H1 (cell line): ENCODE results near the gene OOSP3. TPM values are rescaled to one million over a fixed set of nuclear protein-coding genes. Genes with fewer than 3 reads are reported as not detected.

Experiments
- CTCF ChIA-PET: fragments of 300-600 bp; sonication (Branson Sonifier 250); formaldehyde crosslinking; loops from one replicate; lab custom pipeline; 2021; ENCODE audit not compliant: partially characterized antibody; lab: Charles Lee
- POLR2A ChIA-PET: fragments of 300-600 bp; sonication (Branson Sonifier 250); formaldehyde crosslinking; loops from one replicate; lab custom pipeline; 2021; ENCODE audit warnings: inconsistent platforms; ENCODE audit not compliant: partially characterized antibody; lab: Charles Lee
- DNase-seq, 2 experiments: peaks; one replicate each; pipeline versions ENCODE4 v3.0.0 to v3.0.0-alpha.2; 2010 to 2022; ENCODE audit warnings: low spot score in 2 of 2, low read depth in 1 of 2, mixed read lengths in 1 of 2
- FAIRE-seq: peaks from 2 replicates; lab custom pipeline; 2011; peaks lifted over from hg19 to GRCh38; lab: Jason Lieb, UNC
- H2AFZ ChIP-seq: 2 replicates; pipeline ENCODE4 v1.8.1; 2012; ENCODE audit warnings: low read length, inconsistent platforms
- H2AK5ac ChIP-seq: 2 replicates; pipeline ENCODE4 v1.6.1; 2013; ENCODE audit warnings: low read depth, low read length
- H2BK120ac ChIP-seq: replicated peaks from 2 replicates; pipeline ENCODE3; 2013; ENCODE audit warnings: low read depth, low read length, inconsistent platforms
- H2BK12ac ChIP-seq: 2 replicates; pipeline ENCODE4 v1.6.1; 2013; ENCODE audit warnings: low read depth, low read length
- H2BK15ac ChIP-seq: 2 replicates; pipeline ENCODE4 v1.6.1; 2013; ENCODE audit warnings: low read length
- H2BK20ac ChIP-seq: 2 replicates; pipeline ENCODE4 v1.6.1; 2013; ENCODE audit warnings: low read length
- H2BK5ac ChIP-seq: 2 replicates; pipeline ENCODE4 v1.6.1; 2013; ENCODE audit warnings: low read depth, low read length
- H3K14ac ChIP-seq: 2 replicates; pipeline ENCODE4 v1.6.1; 2013; ENCODE audit warnings: inconsistent platforms; ENCODE audit not compliant: insufficient read length
- H3K18ac ChIP-seq: 2 replicates; pipeline ENCODE4 v1.6.1; 2013; ENCODE audit warnings: low read length; ENCODE audit errors: extremely low read depth
- H3K23ac ChIP-seq: 2 replicates; pipeline ENCODE4 v1.6.1; 2013; ENCODE audit warnings: inconsistent platforms; ENCODE audit not compliant: insufficient read length
- H3K23me2 ChIP-seq: 2 replicates; pipeline ENCODE4 v1.6.1; 2013; ENCODE audit warnings: low read depth, low read length
- H3K27ac ChIP-seq: 2 replicates; pipeline ENCODE4 v1.6.1; 2011; ENCODE audit warnings: low read depth, low read length, inconsistent platforms
- H3K27me3 ChIP-seq, 4 experiments: replicated peaks in 1 of 4; 1 replicate in 1 of 4; 2 replicates in 3 of 4; pipeline versions ENCODE4 v1.6.1 to v1.8.1; 2011 to 2013; ENCODE audit warnings: low read length in 3 of 4, mild to moderate bottlenecking in 3 of 4, inconsistent platforms in 2 of 4, mixed read lengths in 2 of 4, moderate library complexity in 1 of 4; ENCODE audit not compliant: control insufficient read depth in 3 of 4, insufficient read depth in 3 of 4; ENCODE audit errors: extremely low read depth in 1 of 4
- H3K36me3 ChIP-seq, 4 experiments: 2 replicates each; pipeline versions ENCODE4 v1.6.1 to v1.8.1; 2011 to 2013; ENCODE audit warnings: mild to moderate bottlenecking in 4 of 4, low read length in 3 of 4, moderate library complexity in 2 of 4, control low read depth in 1 of 4, inconsistent platforms in 1 of 4; ENCODE audit not compliant: insufficient read depth in 4 of 4, control insufficient read depth in 2 of 4
- H3K4ac ChIP-seq: replicated peaks from 2 replicates; pipeline ENCODE3; 2013; ENCODE audit warnings: low read length, low read depth, mixed read lengths, inconsistent platforms; ENCODE audit not compliant: insufficient read length
- H3K4me1 ChIP-seq, 4 experiments: replicated peaks in 1 of 4; 1 replicate in 1 of 4; 2 replicates in 3 of 4; pipeline versions ENCODE4 v1.6.1 to v1.8.1; 2011 to 2013; ENCODE audit warnings: low read length in 3 of 4, inconsistent platforms in 2 of 4, mixed read lengths in 1 of 4; ENCODE audit not compliant: insufficient read depth in 4 of 4, control insufficient read depth in 3 of 4
- H3K4me2 ChIP-seq, 2 experiments: 2 replicates each; pipeline versions ENCODE4 v1.6.1 to v1.8.1; 2011 to 2013; ENCODE audit warnings: low read depth in 2 of 2, low read length in 2 of 2, control low read depth in 1 of 2, inconsistent platforms in 1 of 2, mild to moderate bottlenecking in 1 of 2; ENCODE audit not compliant: insufficient read depth in 1 of 2
- H3K4me3 ChIP-seq, 4 experiments: fragments of 200-600, 300-600 bp in 1 of 4; sonication (generic), shearing (Covaris generic), sonication (Bioruptor Twin) in 1 of 4; 2 replicates each; pipeline versions ENCODE4 v1.5.1 to v1.8.1; 2011 to 2016; ENCODE audit warnings: low read length in 4 of 4, low read depth in 3 of 4, control low read depth in 2 of 4, inconsistent platforms in 2 of 4, mild to moderate bottlenecking in 2 of 4, mixed read lengths in 1 of 4, moderate library complexity in 1 of 4; ENCODE audit not compliant: insufficient read depth in 2 of 4; ENCODE audit errors: extremely low read depth in 1 of 4
- H3K56ac ChIP-seq: replicated peaks from 2 replicates; pipeline ENCODE3; 2013; ENCODE audit warnings: low read depth, mild to moderate bottlenecking, mixed read lengths, low read length, inconsistent platforms; ENCODE audit not compliant: insufficient read length
- H3K79me1 ChIP-seq: 2 replicates; pipeline ENCODE4 v1.6.1; 2013; ENCODE audit warnings: low read depth, low read length, control low read depth
- H3K79me2 ChIP-seq, 2 experiments: 2 replicates each; pipeline versions ENCODE4 v1.6.1 to v1.8.1; 2012 to 2013; ENCODE audit warnings: low read length in 2 of 2, mild to moderate bottlenecking in 2 of 2, inconsistent platforms in 1 of 2; ENCODE audit not compliant: insufficient read depth in 2 of 2, control insufficient read depth in 1 of 2
- H3K9ac ChIP-seq, 4 experiments: replicated peaks in 1 of 4; 1 replicate in 1 of 4; 2 replicates in 3 of 4; pipeline versions ENCODE4 v1.6.1 to v1.8.1; 2011 to 2013; ENCODE audit warnings: low read depth in 3 of 4, low read length in 3 of 4, control low read depth in 2 of 4, mild to moderate bottlenecking in 2 of 4, moderate library complexity in 2 of 4, inconsistent platforms in 1 of 4; ENCODE audit errors: extremely low read depth in 1 of 4
- H3K9me3 ChIP-seq, 2 experiments: 2 replicates each; pipeline versions ENCODE4 v1.6.1 to v1.8.1; 2012 to 2013; ENCODE audit warnings: mild to moderate bottlenecking in 2 of 2, moderate library complexity in 2 of 2, control low read depth in 1 of 2, inconsistent platforms in 1 of 2, low read depth in 1 of 2, low read length in 1 of 2, mixed read lengths in 1 of 2; ENCODE audit not compliant: insufficient read depth in 2 of 2
- H4K20me1 ChIP-seq, 2 experiments: replicated peaks in 1 of 2; 2 replicates each; pipeline versions ENCODE3 to v1.8.1; 2011 to 2013; ENCODE audit warnings: inconsistent platforms in 2 of 2, low read length in 2 of 2, mild to moderate bottlenecking in 1 of 2; ENCODE audit not compliant: insufficient read depth in 2 of 2, control insufficient read depth in 1 of 2
- H4K5ac ChIP-seq: 2 replicates; pipeline ENCODE4 v1.6.1; 2013; ENCODE audit warnings: low read length, low read depth, mixed read lengths, inconsistent platforms; ENCODE audit not compliant: insufficient read length
- H4K8ac ChIP-seq: 2 replicates; pipeline ENCODE4 v1.8.0; 2013; ENCODE audit warnings: mild to moderate bottlenecking, moderate library complexity, low read length, inconsistent platforms; ENCODE audit not compliant: insufficient read depth; ENCODE audit errors: extremely low read depth
- H4K91ac ChIP-seq: replicated peaks from 2 replicates; pipeline ENCODE3; 2013; ENCODE audit warnings: low read length, mixed read lengths, inconsistent platforms; ENCODE audit not compliant: insufficient read length
- CBX5 ChIP-seq: fragments of 300-800, 300-1000 bp; sonication (generic); IDR thresholded peaks from 2 replicates; pipeline ENCODE4 v1.7.1; 2016; ENCODE audit warnings: antibody characterized with exemption, low read length, low read depth
- CBX8 ChIP-seq: fragments of 300-800, 300-1000 bp; sonication (generic); IDR thresholded peaks from 2 replicates; pipeline ENCODE4 v1.7.1; 2016; ENCODE audit warnings: low read depth, low read length, borderline replicate concordance
- HDAC6 ChIP-seq: IDR thresholded peaks from one replicate; pipeline ENCODE4 v1.7.1; 2012; ENCODE audit warnings: low read depth, mild to moderate bottlenecking, inconsistent platforms, low read length, moderate library complexity
- KDM1A ChIP-seq: fragments of 200-600, 300-600 bp; sonication (generic); IDR thresholded peaks from 2 replicates; pipeline ENCODE4 v1.7.1; 2016; ENCODE audit warnings: mild to moderate bottlenecking, low read length, borderline replicate concordance
- POLR2AphosphoS5 ChIP-seq: IDR thresholded peaks from 2 replicates; pipeline ENCODE4 v1.6.1; 2011; ENCODE audit warnings: low read depth, low read length
- RNF2 ChIP-seq: fragments of 200-900, 300-1000 bp; sonication (generic); IDR thresholded peaks from 2 replicates; pipeline ENCODE4 v1.7.1; 2016; ENCODE audit warnings: borderline replicate concordance, low read depth, mild to moderate bottlenecking, antibody characterized with exemption, low read length; ENCODE audit not compliant: poor library complexity, severe bottlenecking; ENCODE audit errors: missing control alignments
- SAP30 ChIP-seq: fragments of 300-600 bp; sonication (generic); IDR thresholded peaks from 2 replicates; pipeline ENCODE4 v1.7.1; 2012; ENCODE audit warnings: low read length, moderate library complexity, mild to moderate bottlenecking, inconsistent platforms; ENCODE audit not compliant: insufficient read depth, insufficient replicate concordance
- SRF ChIP-seq: IDR thresholded peaks from 2 replicates; pipeline ENCODE4 v1.6.1; 2011; ENCODE audit warnings: mild to moderate bottlenecking, low read depth, low read length, moderate library complexity
- TBP ChIP-seq: IDR thresholded peaks from 2 replicates; pipeline ENCODE4 v1.6.1; 2011; ENCODE audit warnings: low read depth, low read length, improper control_type of control experiment
- whole genome bisulfite sequencing, 2 experiments: shearing (Covaris generic) in 1 of 2; methylation state at CpG; one replicate each; pipeline versions ENCODE4 v1.1.6 to v1.1.7; 2013 to 2015; ENCODE audit warnings: low lambda C conversion rate in 2 of 2, mixed read lengths in 2 of 2, inconsistent platforms in 1 of 2, low coverage in 1 of 2, missing lambda C conversion rate in 1 of 2; ENCODE audit not compliant: insufficient replicate concordance in 2 of 2, insufficient coverage in 1 of 2, insufficient read length in 1 of 2; ENCODE audit errors: extremely low coverage in 1 of 2, missing lambda C conversion rate in 1 of 2; 5-methylcytosine and 5-hydroxymethylcytosine counted together
- polyA plus RNA-seq, 7 experiments: library from polyadenylated mRNA; depleted of rRNA in 3 of 7; stranded (reverse) in 5 of 7; unstranded in 2 of 7; fragments of >200 nt in 5 of 7; fragments of 200-250 nt in 2 of 7; gene quantifications; 1 replicate in 5 of 7; 2 replicates in 1 of 7; 4 replicates in 1 of 7; pipeline versions ENCODE4 v1.2.1 to v1.2.3, GENCODE V29; 2011 to 2013; ENCODE audit warnings: missing spikeins in 2 of 7, mixed read lengths in 2 of 7
- total RNA-seq: library from RNA; stranded (reverse); fragmentation: NEBNext Ultra II Directional; extraction: Animal tissue kit (Norgen Biotek cat#: 25700); gene quantifications from 2 replicates; pipeline ENCODE4 v1.2.1, GENCODE V29; 2021
- TF ChIP-seq, protein P1 (sequence below): IDR thresholded peaks from 2 replicates; pipeline ENCODE4 v1.6.1; 2012; ENCODE audit warnings: low read length, inconsistent platforms
- TF ChIP-seq, protein P2 (sequence below): IDR thresholded peaks from 2 replicates; pipeline ENCODE4 v1.6.1; 2012; ENCODE audit warnings: inconsistent platforms

Gene OOSP3
- total and polyA plus RNA-seq, 2 of the 8 experiments (the other 6 are each of a cell fraction or from before 2014, with no cell fraction given): not detected

DNA sequence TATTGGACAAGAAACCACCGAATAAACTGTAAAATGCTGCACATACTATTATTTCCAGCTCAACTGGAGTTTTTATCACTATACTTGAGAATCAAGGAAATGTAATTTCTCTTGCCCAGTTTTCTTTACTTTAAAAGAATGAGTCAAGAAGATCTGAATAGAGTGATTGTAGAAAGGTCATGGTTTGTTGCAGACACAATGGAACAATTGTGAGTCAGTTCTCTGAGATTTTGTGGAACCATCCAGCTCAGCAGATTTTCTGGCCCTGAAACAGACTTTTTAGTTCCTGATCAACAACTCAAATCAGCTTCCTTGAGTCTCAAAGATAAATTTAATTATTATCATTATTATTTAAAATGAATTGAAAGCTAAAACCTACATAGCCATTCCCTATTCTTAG is 13.6 kb upstream of the OOSP3 start:
- H4K20me1 ChIP-seq: no peaks in the 10 kb centered on the region
- no peak overlapping the region for H2BK120ac ChIP-seq
- POLR2A ChIA-PET: no interaction called here
- no peak overlapping the region for H2BK5ac ChIP-seq
- no peaks in the 10 kb centered on the region for H3K27me3 ChIP-seq
- no peak overlapping the region for H2AK5ac ChIP-seq
- no peak overlapping the region for H3K9ac ChIP-seq
- no peak overlapping the region for H3K4me2 ChIP-seq
- H4K8ac ChIP-seq: no peak overlapping the region
- CTCF ChIA-PET: interaction anchor here (1.4 to 1.6 kb wide), 2 partner anchors 23 to 26 kb away, joined by 4 read pairs; no protein-coding TSS in a partner anchor
- H2BK12ac ChIP-seq: no peak overlapping the region
- no peak overlapping the region for H4K5ac ChIP-seq
- no peak overlapping the region for H3K18ac ChIP-seq
- no peak overlapping the region for H3K27ac ChIP-seq
- no peak overlapping the region for H3K4me3 ChIP-seq
- no peaks in the 10 kb centered on the region for H3K23me2 ChIP-seq
- no peak overlapping the region for H3K4ac ChIP-seq
- no peak overlapping the region for H3K56ac ChIP-seq
- H3K14ac ChIP-seq: no peak overlapping the region
- DNase-seq: no peak
- H3K79me1 ChIP-seq: no peaks in the 10 kb centered on the region
- H2BK20ac ChIP-seq: no peak overlapping the region
- H2AFZ ChIP-seq: no peak overlapping the region
- no peak overlapping the region for H2BK15ac ChIP-seq
- H3K79me2 ChIP-seq: no peaks in the 10 kb centered on the region
- FAIRE-seq: no peak
- H3K9me3 ChIP-seq: no peaks in the 10 kb centered on the region
- no peaks in the 10 kb centered on the region for H3K4me1 ChIP-seq
- no peak overlapping the region for H4K91ac ChIP-seq
- WGBS, 2 experiments: 92% methylated on average over 1 of the region's 1 CpG; no CpG with 5 or more reads in 1 of the 2 experiments
- H3K23ac ChIP-seq: no peak overlapping the region
- no peaks in the 10 kb centered on the region for H3K36me3 ChIP-seq
- TF ChIP-seq, protein P1, sequence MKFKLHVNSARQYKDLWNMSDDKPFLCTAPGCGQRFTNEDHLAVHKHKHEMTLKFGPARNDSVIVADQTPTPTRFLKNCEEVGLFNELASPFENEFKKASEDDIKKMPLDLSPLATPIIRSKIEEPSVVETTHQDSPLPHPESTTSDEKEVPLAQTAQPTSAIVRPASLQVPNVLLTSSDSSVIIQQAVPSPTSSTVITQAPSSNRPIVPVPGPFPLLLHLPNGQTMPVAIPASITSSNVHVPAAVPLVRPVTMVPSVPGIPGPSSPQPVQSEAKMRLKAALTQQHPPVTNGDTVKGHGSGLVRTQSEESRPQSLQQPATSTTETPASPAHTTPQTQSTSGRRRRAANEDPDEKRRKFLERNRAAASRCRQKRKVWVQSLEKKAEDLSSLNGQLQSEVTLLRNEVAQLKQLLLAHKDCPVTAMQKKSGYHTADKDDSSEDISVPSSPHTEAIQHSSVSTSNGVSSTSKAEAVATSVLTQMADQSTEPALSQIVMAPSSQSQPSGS: no peak
- TF ChIP-seq RNF2 (no peak), KDM1A (no peak), SAP30 (no peak), CBX8 (no peak), SRF (no peak), TBP (no peak), HDAC6 (no peak), CBX5 (no peak), POLR2AphosphoS5 (no peak)
- TF ChIP-seq, protein P2, sequence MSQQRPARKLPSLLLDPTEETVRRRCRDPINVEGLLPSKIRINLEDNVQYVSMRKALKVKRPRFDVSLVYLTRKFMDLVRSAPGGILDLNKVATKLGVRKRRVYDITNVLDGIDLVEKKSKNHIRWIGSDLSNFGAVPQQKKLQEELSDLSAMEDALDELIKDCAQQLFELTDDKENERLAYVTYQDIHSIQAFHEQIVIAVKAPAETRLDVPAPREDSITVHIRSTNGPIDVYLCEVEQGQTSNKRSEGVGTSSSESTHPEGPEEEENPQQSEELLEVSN: no peak
